AG09309 (cell line): ENCODE data around the gene MALAT1.

ENCODE experiments used
- DNase-seq: peaks from one replicate; pipeline ENCODE4 v3.0.0-alpha.2; 2010; ENCODE audit warnings: low read depth
- H3K4me3 ChIP-seq: 2 replicates; pipeline ENCODE4 v1.5.1; 2011; ENCODE audit warnings: mild to moderate bottlenecking, low read depth, low read length, moderate library complexity; ENCODE audit not compliant: control insufficient read depth
- TF ChIP-seq, protein P1 (sequence below): IDR thresholded peaks from 2 replicates; pipeline ENCODE4 v1.5.1; 2011; ENCODE audit warnings: mild to moderate bottlenecking, low read depth, low read length, inconsistent platforms; ENCODE audit not compliant: insufficient read depth, control insufficient read depth; ENCODE audit errors: missing control alignments

Gene MALAT1

DNA sequence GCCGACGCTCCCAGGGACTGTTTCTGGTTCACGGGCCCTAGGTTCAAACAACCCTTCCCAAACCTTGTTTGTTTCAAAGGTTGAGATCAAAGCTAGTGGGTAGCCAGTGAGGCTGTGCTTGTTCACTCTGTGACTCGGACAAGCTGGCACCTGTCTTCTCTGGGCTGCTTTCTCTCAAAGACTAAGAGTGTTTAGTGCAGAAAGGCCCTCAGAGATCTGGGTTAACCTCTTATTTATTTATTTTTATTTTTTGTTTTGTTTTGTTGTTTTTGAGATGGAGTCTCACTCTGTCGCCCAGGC, 13.0 kb upstream of the MALAT1 start:
- H3K4me3 ChIP-seq, result no peak overlapping the region
- DNase-seq, result no peak
- TF ChIP-seq, protein P1, sequence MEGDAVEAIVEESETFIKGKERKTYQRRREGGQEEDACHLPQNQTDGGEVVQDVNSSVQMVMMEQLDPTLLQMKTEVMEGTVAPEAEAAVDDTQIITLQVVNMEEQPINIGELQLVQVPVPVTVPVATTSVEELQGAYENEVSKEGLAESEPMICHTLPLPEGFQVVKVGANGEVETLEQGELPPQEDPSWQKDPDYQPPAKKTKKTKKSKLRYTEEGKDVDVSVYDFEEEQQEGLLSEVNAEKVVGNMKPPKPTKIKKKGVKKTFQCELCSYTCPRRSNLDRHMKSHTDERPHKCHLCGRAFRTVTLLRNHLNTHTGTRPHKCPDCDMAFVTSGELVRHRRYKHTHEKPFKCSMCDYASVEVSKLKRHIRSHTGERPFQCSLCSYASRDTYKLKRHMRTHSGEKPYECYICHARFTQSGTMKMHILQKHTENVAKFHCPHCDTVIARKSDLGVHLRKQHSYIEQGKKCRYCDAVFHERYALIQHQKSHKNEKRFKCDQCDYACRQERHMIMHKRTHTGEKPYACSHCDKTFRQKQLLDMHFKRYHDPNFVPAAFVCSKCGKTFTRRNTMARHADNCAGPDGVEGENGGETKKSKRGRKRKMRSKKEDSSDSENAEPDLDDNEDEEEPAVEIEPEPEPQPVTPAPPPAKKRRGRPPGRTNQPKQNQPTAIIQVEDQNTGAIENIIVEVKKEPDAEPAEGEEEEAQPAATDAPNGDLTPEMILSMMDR, result no peak

DNA sequence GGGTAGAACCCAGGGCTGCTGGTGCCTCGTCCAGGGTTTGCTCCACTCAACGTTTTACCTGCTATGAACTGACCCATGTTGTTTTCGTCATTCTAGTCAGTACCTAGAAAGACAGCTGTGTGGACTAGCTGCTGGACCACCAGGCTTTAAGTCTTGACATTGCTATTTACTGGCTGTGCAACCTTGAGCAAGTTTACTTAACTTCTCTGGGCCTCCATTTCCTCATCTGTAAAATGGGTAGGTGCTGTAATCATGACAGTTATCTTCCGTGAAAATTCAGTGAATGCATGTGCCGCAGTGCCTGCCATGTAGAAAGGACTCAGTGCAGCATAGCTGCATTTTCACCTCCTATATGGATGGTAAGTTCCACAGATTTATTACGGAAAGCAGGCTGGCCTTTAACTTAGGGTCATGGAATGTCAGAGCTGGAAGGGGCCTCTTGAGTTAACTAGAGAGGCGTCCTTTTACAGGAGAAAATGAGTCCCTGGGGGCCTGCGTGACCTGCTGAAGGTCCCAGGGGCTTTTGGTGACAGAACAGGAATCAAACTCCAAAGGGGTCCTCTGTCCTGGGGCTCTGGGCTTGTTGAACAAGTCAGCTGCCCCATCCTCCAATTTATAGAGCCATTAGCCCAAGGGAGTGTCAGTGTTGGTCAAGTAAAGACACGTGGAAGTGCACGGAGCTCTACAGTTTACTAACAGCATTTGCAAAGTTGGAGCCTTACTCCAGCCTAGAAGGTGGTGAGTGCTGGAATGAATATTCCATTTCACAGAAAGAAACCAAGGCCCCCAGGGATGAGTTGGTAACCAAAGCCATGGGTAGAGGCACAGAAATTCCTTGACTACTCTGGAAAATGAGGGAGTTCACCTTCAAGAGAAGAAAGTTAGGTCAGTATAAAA, 12.0 kb upstream of the MALAT1 start:
- DNase-seq, result no peak

DNA sequence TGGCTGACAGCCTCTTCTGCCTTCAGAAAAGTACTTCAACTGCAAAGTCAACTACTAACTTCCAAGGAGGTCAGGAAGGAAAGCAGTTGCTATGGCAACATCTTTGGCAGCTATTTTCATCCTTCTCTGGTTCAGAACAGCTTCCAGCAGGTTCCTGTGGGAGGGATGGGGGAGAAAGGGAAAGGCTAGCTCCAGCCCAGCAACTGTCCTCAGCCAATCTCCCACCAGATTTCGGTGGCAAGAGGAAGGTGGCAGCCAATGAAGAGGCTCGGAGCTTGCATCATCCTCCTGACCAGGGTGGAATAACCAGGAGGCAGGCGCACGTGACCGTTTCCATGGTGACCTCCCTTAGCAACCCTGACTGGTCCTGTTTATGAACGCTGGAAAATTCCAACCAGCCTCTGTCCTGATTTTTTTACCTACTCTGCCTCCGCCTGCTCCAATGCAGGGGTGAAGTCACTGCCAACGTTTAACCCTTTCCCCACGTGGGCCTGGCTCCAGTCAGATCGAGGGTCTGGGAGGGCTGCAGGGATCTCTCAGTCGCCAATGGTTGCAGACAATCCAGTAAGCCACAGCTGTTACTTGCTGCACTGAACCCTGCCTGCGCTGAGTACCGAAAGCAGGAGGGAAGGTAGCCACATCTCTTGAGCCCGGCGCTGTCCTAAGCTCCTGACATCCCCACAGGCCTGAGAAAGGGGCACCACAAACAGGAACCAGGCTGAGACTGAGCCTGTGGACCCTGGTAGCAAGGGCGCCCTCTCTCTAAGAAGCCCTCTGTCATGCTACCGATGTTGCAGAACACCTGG, 11.2 kb upstream of the MALAT1 start:
- peak; percentile 100 for DNase-seq
- TF ChIP-seq, protein P1, result no peak
- H3K4me3 ChIP-seq, result no peak overlapping the region

More for the DNA sequence above, 12.0 kb upstream of the MALAT1 start:
- TF ChIP-seq, protein P1, result no peak
- H3K4me3 ChIP-seq, result no peak overlapping the region

DNA sequence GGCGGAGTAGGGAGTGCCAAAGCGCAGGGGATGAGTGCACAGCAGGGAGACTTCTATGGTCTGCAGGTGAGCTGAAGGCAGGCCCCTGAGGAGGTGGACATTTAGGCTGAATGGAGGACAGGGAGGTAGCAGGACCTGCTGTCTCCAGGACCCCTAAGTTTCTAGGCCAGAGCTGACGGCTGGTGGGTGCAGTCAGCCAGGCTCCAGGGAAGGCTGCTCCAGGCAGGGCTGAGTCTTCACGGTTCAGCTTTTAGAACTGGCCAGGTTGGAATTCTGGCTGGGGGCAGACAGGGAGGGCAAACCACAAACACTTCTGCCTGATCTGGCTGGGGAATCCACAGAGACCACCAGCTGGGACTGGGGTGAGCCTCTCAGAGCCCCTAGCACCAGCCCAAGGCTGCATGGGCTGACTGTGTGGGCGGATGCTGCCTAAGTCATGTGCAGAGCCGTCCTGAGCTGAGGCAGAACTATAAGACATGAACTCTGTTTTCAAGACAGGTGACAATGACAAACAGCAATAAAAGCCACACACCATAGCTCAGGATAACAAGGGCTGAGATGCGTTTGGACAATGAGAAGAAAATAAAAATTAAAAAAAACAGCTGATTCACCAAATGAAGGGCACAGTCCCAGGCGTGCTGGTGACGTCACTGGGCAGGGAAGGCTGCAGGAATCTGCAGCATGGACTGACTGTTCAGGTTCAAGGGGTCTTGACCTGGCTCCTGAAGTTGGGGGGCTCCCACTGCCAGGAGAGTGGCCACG, 10.4 kb upstream of the MALAT1 start:
- no peak for DNase-seq
- H3K4me3 ChIP-seq, result no peak overlapping the region
- TF ChIP-seq, protein P1, result no peak

DNA sequence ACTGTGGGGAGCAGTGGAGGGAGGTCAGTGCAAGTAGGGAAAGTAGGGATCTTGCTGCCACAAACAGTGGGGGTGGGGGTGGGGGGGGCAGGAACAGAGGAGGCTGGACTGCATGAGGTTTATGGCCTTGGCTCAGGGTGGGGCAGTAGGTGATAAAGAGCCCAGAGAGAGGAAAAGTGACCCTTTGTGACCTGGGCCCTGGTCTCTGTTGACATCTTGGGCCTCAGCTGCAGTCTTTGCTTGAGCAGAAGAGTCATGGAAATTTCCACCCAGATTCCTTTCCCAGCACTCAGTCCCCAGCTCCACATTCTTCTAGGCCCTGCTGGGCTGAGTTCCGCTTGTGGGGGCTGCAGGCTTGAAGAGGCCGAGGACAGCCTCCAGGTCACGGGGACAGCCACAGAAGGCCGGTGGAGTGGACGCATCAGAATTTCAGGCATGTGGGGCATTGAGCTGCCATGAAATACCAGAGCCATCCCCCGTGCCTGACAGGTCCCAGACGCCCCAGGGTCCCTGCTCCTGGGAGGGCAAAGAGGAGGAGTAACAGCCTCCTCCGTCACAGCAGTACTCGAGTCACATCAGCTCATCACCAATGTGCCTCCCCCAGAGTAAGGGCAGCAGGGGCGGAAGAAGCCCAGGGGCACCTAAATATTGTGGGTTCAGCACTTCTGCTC, 9.7 kb upstream of the MALAT1 start:
- TF ChIP-seq, protein P1, result no peak
- no peak overlapping the region for H3K4me3 ChIP-seq
- no peak for DNase-seq
